Measurements from ENCODE around the gene ZFP36L2.

ZFP36L2 gene

GRCh38 chr2:43209204-43209717, 17.1 kb downstream of the ZFP36L2 start:
- in situ Hi-C loops (cut with HindIII; ENCODE audit: low sequenced_read_pairs) = no loop called here
- DNase-seq (ENCODE audit: low read depth, low spot score) = no peak
- no peak overlapping the region for H3K4me3 ChIP-seq (ENCODE audit: low read depth, low read length)
- no peak for TF ChIP-seq CTCF (IDR thresholded peaks at IDR 0.05; ENCODE audit: low read depth, low read length)

- TF ChIP-seq CTCF (IDR thresholded peaks at IDR 0.05; ENCODE audit: low read depth, low read length) = no peak
- no peak for DNase-seq (ENCODE audit: low read depth, low spot score)
- no peak overlapping the region for H3K4me3 ChIP-seq (ENCODE audit: low read depth, low read length)
- in situ Hi-C loops (cut with HindIII; ENCODE audit: low sequenced_read_pairs) = no loop called here
Observed at GRCh38 chr2:43207553-43208300, 18.7 kb downstream of the ZFP36L2 start.

GRCh38 chr2:43206602-43207001, 19.8 kb downstream of the ZFP36L2 start:
- DNase-seq (ENCODE audit: low read depth, low spot score) = no peak
- in situ Hi-C loops (cut with HindIII; ENCODE audit: low sequenced_read_pairs) = no loop called here
- no peak for TF ChIP-seq CTCF (IDR thresholded peaks at IDR 0.05; ENCODE audit: low read depth, low read length)
- H3K4me3 ChIP-seq (ENCODE audit: low read depth, low read length) = no peak overlapping the region

GRCh38 chr2:43203373-43203772, 23.0 kb downstream of the ZFP36L2 start:
- H3K4me3 ChIP-seq (ENCODE audit: low read depth, low read length) = no peak overlapping the region
- TF ChIP-seq CTCF (IDR thresholded peaks at IDR 0.05; ENCODE audit: low read depth, low read length) = no peak
- DNase-seq (ENCODE audit: low read depth, low spot score) = no peak
- in situ Hi-C loops (cut with HindIII; ENCODE audit: low sequenced_read_pairs) = no loop called here

GRCh38 chr2:43202289-43202688, 24.1 kb downstream of the ZFP36L2 start:
- no peak for TF ChIP-seq CTCF (IDR thresholded peaks at IDR 0.05; ENCODE audit: low read depth, low read length)
- H3K4me3 ChIP-seq (ENCODE audit: low read depth, low read length) = no peak overlapping the region
- in situ Hi-C loops (cut with HindIII; ENCODE audit: low sequenced_read_pairs) = no loop called here
- no peak for DNase-seq (ENCODE audit: low read depth, low spot score)

- no peak overlapping the region for H3K4me3 ChIP-seq (ENCODE audit: low read depth, low read length)
- DNase-seq (ENCODE audit: low read depth, low spot score) = no peak
- TF ChIP-seq CTCF (IDR thresholded peaks at IDR 0.05; ENCODE audit: low read depth, low read length) = no peak
- in situ Hi-C loops (cut with HindIII; ENCODE audit: low sequenced_read_pairs) = no loop called here
Observed at GRCh38 chr2:43201497-43201896, 24.9 kb downstream of the ZFP36L2 start.
